AG09319 (cell line): ENCODE data around the gene FOXR1.

Source experiments
- DNase-seq: peaks from one replicate; pipeline ENCODE4 v3.0.0-alpha.2; 2010; ENCODE audit warnings: low read depth; ENCODE audit errors: extremely low read depth
- TF ChIP-seq, protein P1 (sequence below): IDR thresholded peaks from 2 replicates; pipeline ENCODE4 v1.5.1; 2011; ENCODE audit warnings: low read depth, mild to moderate bottlenecking, inconsistent platforms, low read length, moderate library complexity

Gene FOXR1

DNA sequence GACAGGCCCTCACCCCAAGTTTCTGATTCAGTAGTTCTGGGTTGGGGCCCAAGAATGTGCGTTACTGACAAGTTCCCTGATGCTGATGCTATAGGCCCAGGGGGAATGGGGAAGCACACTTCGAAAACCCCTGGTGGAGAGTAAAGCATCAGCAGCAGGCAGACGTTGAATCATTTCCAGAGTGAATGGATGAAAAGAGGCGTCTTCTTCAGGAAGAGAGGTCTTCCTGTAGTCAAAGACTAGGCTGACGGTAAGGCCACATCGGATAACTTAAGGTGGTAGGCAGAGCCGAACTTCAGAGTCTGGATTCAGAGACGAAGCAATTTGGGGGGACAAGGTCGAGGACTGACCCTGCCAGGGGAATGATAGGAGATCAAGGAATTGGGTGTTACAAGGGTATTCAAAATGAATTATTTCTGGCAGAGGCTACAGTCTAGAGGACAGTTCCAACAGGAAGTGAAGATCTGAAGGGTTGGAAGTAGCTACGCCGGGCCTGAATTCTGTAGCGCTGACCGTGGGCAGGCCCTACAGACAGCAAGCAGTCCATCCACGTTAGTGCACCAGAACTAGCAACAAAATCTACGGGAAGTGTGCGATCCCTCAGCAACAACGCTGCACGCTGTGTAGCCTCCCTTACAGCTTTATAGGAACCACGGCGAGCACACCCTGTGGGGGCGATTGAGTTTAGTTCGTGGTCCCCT is 25.5 kb downstream of the FOXR1 start:
- TF ChIP-seq, protein P1, sequence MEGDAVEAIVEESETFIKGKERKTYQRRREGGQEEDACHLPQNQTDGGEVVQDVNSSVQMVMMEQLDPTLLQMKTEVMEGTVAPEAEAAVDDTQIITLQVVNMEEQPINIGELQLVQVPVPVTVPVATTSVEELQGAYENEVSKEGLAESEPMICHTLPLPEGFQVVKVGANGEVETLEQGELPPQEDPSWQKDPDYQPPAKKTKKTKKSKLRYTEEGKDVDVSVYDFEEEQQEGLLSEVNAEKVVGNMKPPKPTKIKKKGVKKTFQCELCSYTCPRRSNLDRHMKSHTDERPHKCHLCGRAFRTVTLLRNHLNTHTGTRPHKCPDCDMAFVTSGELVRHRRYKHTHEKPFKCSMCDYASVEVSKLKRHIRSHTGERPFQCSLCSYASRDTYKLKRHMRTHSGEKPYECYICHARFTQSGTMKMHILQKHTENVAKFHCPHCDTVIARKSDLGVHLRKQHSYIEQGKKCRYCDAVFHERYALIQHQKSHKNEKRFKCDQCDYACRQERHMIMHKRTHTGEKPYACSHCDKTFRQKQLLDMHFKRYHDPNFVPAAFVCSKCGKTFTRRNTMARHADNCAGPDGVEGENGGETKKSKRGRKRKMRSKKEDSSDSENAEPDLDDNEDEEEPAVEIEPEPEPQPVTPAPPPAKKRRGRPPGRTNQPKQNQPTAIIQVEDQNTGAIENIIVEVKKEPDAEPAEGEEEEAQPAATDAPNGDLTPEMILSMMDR, result peak; percentile 3
- no peak for DNase-seq

DNA sequence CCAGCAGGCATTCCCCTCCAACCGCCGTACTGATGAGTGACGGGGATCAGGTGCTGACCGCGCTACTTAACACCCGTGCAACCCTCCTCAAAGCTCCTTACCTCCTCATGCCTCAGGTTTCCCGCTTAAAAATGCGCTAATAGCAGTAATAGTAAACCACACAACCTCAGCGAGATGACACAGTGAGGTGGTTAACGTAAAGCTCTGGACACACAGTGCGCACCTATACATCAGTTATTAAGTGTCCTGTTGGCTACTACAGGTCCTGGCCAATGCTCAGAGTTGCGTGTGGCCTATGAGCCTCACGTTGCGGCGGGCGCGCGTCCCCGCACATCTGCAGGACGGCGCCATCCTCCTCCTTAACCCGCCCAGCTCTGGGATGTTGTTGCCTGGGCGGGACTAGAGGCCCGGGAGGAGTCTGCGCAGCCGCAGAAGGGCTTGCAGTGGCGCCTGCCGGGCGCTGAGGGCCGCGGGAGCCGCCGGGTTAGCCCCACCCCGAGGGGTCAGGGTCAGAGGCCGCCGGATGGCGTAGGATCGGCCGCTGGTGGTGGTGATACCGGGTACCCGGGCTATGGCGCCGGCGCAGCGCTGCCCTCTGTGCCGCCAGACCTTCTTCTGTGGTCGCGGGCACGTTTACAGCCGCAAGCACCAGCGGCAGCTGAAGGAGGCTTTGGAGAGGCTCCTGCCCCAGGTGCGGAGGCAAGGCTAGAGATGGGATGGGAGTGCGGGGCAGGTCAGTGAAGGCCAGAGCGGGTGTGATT is 26.2 kb downstream of the FOXR1 start, which contains the start of gene CENATAC:
Gene CENATAC, plus strand, starts transcription at position 512 of the 761 bp plus-strand sequence. Its CDS starts 60 bp downstream, at position 572.
- DNase-seq, result peak; percentile 67

DNA sequence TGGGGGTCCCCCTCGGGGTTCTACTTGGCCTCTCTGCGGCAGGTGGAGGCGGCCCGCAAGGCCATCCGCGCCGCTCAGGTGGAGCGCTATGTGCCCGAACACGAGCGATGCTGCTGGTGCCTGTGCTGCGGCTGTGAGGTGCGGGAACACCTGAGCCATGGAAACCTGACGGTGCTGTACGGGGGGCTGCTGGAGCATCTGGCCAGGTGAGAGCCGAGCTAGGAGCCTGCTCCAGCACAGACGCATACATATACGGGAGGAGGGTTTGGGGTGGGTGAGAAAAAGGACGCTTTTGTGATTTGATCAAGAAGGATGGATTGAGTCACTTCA is 26.8 kb downstream of the FOXR1 start:
- TF ChIP-seq, protein P1, result no peak
- no peak for DNase-seq

More for the DNA sequence above, 26.2 kb downstream of the FOXR1 start, which contains the start of gene CENATAC:
- TF ChIP-seq, protein P1, result no peak

DNA sequence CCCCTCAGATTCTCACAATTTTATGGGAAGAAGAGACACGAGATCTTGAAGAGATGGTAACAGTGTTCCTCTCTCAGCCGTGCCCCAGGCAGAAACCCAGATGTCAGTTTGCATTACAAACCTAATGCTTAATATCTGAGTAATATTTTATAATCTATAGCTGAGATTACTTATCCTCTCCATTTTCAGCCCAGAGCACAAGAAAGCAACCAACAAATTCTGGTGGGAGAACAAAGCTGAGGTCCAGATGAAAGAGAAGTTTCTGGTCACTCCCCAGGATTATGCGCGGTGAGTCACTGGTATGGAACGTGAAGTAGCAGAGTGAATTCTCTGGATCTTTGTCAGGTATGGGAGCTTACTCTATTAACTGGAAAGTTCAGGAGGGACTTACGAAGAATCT is 27.3 kb downstream of the FOXR1 start:
- TF ChIP-seq, protein P1, result no peak
- no peak for DNase-seq

DNA sequence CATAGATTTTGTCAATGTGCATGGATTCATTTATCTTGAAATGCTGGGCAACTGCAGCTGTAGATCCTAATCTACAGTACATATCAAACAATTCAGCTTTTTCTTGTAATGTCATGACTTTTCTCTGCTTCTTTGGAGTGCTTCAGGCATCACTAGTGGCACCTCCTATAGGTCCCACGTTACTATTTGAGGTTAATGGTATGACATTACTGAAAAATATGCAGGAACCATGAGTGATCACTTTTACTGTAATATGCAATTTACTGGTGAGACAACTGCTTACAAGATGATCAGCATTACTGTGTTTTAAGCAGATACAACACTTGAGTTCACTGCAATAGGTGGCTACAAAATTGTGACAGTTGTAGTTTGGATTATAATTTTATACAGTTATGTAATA is 29.3 kb downstream of the FOXR1 start:
- TF ChIP-seq, protein P1, result no peak
- DNase-seq, result no peak

DNA sequence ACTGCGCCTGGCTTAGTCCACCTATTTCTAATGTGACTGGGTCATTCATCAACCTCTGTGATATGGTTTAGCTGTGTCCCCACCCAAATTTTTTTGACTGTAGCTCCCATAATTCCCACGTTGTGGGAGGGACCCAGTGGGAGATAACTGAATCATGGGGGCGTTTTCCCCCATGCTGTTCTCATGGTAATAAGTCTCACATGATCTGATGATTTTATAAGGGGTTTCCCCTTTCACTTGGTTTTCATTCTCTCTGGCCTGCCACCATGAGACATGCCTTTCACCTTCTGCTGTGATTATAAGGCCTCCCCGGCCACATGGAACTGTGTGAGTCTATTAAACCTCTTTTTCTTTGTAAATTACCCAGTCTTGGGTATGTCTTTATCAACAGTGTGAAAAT is 35.1 kb downstream of the FOXR1 start:
- TF ChIP-seq, protein P1, result no peak
- no peak for DNase-seq

DNA sequence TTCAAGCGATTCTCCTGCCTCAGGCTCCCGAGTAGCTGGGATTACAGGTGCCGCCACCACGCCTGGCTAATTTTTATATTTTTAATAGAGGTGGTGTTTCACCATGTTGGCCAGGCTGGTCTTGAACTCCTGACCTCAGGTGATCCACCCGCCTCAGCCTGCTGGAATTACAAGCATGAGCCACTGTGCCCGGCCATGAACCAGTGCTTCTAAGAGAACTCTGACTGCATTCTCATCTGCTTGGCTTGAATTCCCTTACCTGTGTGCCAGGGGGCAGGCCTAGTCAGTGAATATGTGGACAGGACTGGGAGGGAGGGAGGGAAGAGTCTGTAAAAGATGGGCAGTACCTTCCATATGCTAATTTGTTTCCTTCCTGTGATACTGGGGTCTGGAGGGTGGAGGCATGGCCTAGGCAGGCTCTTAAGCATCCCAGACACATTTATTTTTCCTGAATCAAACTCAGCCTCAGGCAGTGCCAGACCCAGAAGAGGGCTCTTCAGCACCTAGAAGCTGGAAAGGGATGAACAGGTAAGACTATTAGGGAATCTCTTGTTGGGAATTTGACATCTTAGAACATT is 40.0 kb downstream of the FOXR1 start:
- no peak for DNase-seq
- TF ChIP-seq, protein P1, result no peak
